Superior temporal gyrus (tissue), 1 donor: ENCODE data around the gene WDR36.

Source experiments
- DNase-seq: peaks from one replicate; pipeline ENCODE4 v3.0.0-alpha.2; 2016; ENCODE audit errors: extremely low spot score

The WDR36 gene

DNA sequence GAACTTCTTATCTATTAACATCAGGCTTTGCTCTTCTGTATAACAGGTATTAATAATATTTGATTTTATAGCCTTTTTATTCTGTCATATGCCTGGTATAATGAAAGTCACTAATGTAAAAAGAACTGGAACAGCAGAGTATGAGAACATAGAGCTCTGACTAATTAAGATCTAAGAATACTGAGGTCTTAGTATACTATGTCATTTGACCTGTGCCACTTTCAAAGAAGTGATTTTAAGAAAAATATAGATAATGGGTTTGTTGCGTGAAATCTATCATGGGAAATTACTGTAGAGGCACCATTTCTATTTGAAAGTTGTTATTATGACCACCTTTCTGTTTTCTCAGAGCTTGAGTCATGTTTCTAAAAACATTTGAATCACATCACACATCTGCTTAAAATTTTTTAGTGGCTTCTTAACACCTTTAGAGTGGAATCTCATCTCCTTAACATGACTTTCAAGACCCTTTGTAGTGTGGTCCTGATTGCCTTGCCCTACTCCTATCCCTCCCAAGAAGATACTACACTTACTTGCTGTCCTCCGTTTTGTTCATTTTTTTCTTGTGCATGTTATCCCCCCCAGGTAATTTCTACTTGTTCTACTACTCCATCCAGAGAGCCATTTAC is 14.3 kb downstream of the WDR36 start:
- no peak for DNase-seq

DNA sequence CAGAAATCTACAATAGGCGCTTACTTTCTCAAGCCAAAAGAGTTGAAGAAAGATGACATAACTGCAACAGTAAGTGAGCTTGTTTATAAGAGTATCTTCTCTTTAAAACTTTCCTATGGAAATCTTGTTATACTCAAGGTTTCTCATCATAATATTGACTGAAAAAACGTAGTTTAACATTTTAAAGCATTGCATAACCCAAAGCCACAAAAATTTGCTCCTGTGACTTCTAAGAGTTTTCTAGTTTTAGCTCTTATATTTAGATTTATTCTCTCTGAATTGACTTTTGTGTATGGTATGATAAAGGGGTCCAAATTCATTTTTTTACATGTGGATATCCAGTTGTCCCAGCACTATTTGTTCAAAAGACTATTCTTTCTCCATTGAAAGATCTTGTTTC is 15.2 kb downstream of the WDR36 start:
- no peak for DNase-seq

DNA sequence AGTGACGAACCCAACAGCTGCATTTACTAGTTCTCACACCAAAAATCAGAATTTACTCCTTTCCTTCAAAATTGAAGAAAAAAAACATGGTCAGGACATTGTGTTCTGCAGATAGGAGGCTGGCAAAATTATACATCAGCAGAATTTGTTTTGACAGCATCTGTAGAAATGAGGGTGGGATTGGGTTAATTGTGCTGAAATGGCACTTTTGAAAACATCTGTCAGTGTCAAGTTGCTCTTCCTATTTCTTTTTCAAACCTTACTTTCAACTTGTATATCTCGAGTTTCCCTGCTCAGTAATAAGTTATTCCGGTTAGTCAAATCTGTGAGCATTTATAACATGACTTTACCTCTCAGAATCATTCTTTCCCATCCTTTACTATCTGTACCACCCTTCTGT is 19.8 kb downstream of the WDR36 start:
- no peak for DNase-seq

DNA sequence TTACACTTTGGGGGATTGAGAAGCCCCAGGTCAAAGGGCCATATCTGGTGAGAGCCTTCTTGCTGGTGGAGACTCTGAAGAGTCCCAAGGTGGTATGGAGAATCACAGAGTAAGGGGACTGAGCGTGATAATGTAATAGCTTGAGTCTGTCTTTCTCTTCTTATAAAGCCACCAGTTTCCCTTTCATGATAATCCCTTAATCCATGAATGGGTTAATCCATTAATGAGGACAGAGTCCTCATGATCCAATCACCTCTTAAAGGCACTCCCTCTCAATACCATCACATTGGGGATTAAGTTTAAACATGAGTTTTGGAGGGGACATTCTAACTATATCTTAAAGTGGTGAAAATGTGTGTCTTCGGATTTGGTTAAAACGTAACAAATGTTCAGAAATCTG is 21.5 kb downstream of the WDR36 start:
- no peak for DNase-seq

DNA sequence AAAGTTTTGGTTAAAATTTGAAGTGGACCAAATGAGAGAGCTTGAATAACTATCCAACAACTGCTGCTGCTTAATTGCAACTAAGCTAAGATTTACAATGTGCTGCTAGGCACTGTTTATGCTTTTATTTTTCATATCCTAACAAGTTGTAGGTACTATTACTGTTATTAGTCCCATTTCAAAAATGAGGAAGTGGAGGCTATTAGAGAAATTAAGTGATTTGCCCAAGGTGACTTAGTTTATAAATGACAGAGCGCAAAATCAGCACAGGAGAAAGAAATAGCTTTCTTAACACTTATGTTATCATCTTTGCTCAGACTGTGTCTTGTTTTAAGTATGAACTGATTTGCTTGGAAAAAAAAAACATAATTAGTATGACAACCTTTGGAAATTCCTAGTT is 23.1 kb downstream of the WDR36 start:
- no peak for DNase-seq

DNA sequence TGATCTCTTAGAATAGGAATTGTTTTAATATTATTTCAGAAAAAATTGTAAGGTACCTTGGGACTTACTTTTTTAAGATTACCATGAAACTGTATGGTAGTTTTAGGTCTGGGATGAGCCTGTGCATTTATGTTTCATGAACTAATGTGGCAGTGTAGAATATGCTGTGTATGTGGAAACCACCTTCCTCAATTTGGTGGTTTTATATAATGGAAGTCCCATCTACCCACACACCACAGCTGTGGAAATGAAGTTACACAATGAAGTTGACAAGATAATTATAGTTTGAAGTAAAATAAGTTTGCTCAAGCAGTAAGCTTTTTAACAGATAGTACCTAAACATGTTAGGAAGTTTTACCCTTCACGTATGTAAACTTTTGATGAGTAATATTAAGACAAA is 24.4 kb downstream of the WDR36 start:
- DNase-seq, result peak; percentile 46

DNA sequence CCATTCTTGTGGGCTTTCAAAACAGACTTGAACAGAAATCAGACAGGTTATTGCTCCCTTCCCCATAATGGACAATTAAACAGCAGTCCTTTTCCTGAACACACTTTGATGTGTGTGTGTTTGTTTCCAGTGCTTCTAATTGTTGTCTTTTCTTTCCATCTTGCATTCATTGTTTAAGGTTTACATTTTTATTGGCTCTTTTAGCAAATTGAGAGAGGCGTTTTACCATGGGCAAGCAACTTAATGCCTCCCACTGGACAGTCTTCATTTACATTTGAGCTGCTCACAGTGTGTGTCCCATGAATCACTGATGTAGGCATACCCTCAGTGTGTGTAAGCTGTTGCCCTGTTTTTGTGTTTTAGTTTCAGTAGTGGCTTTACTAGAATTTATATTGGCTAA is 25.0 kb downstream of the WDR36 start:
- DNase-seq, result no peak

DNA sequence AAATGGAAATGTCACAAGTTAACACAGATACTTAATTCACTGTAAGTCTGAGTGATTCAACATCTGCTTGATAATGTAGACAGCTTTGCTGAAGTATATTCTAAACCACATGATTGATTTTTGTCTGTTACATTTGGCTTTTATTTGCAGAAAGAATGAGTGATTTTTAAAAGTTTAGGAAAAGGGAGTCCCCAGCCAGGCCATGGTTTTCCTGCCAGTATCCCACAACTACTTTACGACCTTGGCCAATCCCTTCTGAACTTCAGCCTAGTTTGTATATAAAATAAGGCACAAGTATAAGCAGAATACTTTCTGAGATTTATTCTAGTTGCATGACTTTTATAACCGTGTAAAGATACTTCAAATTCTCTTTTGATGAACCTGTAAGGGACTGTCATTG is 27.1 kb downstream of the WDR36 start:
- no peak for DNase-seq

DNA sequence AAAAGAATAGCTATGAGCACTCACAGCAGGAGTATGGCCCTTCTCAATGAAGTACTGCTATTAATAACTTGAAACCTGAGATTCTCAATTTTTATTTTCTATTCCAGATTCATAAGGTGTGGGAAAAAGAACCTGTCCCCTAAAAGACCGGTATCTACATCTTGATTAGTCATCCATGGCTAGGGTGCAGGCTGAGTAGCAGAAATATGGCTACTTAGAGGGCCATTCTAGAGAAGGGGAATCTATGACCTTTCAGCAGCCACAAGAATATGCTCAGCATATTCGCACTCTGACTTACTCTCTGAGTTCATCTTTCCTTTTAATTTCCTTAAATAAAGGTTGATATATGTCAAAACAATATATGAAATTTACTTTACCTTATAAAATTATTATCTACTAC is 27.7 kb downstream of the WDR36 start:
- DNase-seq, result no peak

DNA sequence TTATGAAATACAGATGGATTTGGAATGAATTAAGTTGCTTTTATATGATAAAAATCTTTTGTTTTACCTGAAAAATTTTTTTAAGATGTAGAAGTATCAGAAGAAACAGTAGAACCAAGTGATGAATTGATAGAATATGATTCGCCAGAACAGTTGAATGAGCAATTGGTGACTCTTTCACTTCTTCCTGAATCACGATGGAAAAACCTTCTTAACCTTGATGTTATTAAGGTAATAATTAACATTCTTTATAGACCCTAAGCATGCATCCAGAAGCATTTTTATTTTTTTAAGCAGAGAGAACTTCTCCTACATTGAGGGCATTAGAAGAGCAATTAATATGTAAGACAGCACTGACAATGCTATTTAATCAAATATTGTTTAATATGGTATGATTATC is 28.8 kb downstream of the WDR36 start:
- DNase-seq, result no peak

DNA sequence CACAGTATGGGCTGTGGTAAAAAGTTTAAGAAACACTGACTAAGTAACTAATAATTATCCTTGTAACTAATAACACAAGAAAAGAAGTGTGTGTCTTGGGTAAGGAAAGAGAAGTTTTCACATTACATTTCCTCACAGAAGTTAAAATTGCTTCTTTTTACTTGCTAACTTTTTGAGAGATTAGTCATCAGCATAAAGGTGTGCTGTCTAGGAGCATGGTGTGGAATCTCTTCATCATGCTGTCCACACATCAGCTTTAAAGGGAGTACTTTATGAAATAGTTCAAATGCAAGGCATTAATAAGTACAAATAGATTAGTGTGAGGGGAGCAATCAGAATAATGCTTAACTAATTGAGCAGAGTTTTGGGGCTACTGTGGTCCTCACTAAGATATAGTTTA is 29.8 kb downstream of the WDR36 start:
- DNase-seq, result no peak

DNA sequence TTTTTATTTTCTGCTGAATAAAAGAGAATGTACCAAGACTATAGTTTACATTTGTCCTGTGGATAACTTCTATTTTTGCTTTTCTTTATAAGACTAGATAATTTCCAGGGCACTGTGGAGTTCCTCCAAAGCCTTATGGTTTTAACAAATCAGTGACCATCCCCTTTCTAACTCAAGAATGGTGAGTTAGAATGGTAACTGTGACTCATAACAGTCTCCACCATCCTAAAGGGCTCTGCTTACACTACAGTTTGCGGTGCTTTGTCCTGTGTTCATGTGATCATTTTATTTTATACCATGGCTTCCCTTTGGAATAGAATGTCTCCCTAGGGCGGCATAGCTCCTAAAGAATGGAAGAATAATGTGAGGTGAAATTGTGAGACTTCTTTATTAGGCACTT is 30.2 kb downstream of the WDR36 start:
- DNase-seq, result no peak

DNA sequence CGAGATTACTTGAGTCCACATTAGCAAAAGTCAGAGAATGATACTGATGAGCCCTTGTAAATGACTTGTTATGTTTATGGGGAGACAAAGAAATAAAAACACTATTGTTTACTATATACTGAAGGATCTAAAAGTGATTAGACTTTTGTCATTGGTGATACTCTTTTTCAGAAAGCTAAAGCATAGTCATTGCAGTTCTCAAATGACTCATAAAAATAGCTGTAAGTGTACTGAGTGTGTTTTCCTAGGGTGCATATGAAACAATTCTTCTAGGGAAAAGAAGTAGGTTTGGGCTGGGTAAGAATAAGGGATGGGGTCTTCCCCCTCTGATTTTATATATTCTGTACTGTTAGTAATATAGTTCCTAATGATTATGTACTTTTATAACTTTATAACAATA is 32.6 kb downstream of the WDR36 start:
- no peak for DNase-seq

DNA sequence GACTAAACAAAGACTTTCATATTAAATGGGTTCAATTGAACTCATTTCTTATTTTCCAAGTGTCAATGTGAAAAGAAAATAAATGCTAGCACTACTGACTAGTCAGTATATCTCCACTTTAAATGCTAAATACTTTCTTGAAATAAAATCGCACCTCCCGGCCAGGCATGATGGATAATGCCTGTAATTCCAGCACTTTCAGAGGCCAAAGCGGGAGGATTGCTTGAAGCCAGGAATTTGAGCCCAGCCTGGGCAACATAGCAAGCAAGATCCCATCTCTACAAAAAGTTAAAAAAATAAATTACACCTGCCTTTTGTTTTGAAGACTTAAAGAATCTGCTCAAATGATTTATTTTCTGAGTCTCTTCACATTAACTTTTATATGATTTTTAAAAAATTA is 34.7 kb downstream of the WDR36 start:
- no peak for DNase-seq

DNA sequence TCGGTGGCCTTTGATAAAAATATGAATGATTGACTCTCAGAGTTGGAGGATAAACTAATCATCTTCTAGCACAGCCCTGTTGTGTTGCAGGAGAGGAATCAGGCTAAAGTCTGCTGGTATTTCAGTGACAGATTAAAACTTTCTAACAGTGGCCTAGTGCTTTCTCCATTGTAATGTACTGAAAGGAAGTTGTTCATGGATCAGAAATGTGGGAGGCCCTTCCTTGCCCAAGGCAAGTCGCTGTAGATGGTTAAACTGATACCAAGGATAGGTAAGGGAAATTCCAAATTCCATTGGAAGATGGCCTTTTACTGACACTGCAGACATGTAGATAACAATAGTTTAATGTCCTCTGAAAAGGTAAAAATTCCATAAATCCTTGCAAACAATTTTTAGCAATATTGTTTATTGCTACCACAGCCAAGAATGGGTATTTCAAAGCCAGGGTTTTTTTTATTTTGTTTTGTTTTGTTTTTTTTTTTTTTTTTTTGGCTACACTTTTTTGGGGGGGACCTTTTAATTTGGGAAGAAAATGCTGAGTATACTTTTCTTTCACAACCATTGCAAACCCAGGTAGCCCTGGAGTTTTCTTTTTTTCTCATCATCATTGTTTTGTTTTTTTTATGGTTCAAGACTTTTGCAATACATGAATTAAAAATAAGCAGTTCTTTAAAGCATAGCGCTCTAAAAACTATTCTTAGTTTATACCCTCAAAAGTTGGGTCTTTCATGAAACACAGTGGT is 35.5 kb downstream of the WDR36 start:
- no peak for DNase-seq

DNA sequence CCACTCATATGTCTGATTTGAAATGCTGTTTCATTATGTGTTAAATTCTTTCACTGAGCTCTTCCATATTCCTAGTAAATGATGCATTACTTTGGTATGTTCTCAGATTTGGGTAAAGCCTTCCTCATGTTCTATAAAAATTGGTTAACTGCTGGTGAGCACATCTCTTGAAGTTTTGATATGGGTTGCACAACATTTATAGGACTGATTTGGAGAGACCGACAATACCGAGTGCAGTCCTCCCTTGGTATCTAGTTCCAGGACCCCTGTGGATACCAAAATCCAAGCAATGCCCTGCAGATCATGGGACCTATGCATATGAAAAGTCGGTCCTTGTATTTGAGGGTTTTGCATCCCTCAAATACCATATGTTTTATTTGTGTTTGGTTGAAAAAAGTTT is 37.8 kb downstream of the WDR36 start:
- no peak for DNase-seq

DNA sequence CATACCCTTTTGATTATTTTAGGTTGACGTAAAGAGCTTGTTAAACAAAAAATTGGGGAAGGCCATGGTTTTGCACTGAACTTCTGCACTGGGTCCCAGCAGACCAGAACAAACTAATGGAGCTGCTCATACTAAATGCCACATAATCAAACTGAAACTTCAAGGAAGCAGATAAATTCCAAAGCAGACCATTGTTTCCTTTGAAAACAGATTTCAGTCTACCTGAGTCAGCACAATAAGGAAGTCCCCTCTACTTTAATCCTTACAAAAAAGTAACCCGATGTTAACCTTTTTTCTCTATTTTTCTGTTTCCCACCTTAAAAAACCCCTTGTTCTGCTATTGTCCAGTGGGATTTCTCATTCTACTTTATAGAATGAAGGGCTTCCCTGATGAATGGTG is 39.2 kb downstream of the WDR36 start:
- no peak for DNase-seq

DNA sequence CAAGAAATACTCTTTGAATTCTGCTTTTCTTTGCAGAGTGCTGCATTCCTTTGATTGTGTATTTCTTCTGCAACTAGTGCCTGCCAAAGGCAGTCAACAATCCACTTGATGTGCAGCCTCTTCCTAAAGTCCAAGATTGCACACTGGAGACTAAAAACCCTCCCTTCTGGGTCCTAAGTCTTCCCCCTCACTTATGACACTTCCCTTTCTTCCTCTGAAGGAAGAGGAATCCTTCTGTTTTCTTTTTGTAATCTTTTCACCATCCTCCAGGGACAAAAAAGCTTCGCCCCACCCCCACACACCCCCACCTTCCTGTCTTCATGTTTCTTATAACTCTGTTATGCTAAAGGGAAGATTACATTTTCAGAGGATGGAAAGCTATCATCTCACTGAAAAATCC is 39.9 kb downstream of the WDR36 start:
- DNase-seq, result no peak

DNA sequence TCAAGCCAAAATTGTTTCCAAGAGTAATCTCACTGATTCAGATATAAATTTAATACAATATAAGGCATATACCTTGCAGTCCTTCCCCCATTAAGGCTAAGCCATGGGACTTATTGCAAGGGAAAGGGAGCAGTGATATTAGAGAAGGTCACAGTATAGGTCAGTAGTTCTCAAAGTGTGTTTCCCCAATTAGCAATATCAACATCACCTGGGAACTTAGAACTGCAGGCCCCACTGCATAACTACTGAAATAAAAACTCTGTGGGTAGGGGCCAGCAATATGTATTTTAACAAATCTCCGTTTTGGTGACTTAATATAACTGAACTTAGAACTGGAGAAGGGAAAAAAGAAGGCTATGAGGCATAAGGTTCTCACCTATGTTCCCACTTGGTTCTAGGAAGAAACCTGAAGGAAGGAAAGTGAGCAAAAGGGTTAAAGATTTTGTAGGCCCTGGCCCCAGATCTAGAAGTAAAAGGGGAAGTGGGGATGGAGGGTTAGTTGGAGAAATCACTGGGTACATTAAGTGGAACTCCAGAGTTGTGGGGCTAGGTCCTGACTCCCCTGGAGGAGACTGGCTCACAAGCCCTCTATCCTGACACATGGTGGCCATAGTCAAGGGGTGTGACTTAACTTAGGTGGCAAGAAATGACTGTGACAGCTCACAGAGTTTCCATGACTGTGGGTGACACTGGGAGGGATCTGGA is 40.7 kb downstream of the WDR36 start:
- no peak for DNase-seq

DNA sequence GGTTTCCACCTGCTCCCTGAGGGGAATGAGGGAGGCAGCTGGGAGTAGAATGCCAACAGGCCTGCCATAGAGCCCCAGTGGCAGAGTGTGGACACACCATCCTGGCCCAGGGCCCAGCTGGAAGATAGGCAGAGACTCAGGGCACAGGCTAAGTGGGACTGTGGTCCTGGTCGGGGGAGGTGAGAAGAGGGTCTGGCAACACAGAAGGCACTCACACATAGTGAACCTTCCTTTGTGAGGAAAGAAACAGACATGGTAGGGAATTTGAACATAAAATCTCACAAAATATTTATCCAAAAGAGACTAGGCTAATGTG is 41.2 kb downstream of the WDR36 start:
- no peak for DNase-seq

DNA sequence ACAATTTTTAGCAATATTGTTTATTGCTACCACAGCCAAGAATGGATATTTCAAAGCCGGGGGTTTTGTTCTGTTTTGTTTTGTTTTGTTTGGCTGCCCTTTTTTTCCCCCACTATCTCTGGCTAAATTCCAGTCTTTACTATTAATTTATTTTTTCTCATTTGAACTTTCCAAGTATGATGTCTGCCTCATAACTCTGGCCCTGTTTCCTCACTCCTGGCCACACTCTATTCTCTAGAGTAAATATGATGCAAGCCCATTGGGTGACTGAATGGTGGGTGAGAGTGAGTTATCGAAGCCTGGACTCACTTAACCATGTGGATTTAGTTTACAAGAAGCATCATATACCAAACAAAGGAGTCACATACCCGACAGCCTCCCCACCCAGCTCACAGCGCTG is 41.9 kb downstream of the WDR36 start:
- DNase-seq, result no peak

DNA sequence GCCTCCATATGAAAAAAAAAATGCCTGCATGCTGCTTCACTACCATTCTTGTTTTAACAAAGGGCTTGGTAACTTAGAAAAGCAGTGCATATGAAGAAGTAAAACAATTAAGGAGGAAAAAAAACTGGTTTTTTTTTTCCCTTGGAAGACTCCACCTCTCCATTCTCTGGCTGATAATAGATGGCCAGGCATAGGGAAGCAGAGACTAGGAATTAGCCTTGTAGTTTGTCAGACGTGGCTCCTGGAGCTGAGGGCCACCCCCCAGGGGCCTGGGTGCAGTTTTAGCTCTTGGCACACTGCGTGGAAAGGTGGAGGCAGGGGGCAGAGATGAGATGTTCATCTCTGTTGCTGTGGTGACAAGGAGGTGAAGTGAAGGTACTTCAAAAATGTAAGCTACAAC is 42.7 kb downstream of the WDR36 start:
- no peak for DNase-seq

DNA sequence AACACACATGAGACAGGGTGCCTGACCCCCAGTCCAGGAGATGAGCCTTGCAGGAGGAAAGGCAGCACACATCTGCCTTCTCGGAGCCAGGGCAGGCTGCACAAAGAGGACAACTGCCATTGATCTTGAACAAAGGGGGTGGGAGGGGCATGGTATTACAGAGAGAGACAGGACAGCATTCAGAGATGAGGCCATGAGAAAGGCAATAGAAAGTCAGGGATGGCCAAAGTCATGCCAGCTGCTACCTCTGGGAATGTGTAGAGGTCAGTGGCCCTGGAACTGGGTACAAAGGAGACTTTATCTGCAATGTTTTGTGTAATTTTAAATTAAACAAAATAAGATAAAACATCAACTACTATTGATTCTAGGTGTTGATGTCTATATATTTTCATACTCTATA is 43.2 kb downstream of the WDR36 start:
- DNase-seq, result no peak

DNA sequence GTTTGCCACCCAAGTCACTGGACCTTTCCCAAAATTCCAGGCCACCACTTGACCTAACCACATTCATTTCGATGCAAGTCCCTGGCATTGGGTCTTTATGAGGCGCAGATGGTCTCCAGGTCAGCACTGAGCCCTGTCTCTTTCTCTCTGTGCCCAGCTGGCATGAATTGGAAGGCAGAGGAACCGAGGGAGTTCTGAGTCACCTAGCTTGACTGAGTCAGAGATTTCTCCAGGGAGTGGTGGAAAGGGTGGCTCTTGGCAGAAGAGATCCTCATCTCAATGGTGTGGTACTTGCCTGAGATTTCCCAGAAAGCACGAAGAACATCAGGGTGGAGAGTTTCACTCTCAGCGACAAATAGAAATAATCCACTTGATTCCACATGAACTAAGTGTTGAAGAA is 43.8 kb downstream of the WDR36 start:
- DNase-seq, result peak; percentile 37
